ENCODE data around the gene MIGA2. TPM values are rescaled to one million over a fixed set of nuclear protein-coding genes. Genes with fewer than 3 reads are reported as not detected.

Gene MIGA2
- total RNA-seq, 1 experiment from 2014 or later, result 23.0 TPM

- no peak for ATAC-seq
- in situ Hi-C loops (cut with HindIII; ENCODE audit: low pct_unique_long_range_greater_than_20kb, low sequenced_read_pairs), result no loop called here
- H3K27ac ChIP-seq (ENCODE audit: low read length), result no peak overlapping the region
- no peak overlapping the region for H3K4me3 ChIP-seq (ENCODE audit: low read depth in 2 of 2, low read length in 2 of 2)
- no peaks in the 10 kb centered on the region for H3K9me3 ChIP-seq (ENCODE audit: control insufficient read depth, insufficient read depth, low read depth, low read length)
- CTCF ChIA-PET, result no interaction called here
- BruUV-seq (replicated peaks), result no TSS peak
- H3K4me1 ChIP-seq (ENCODE audit: control insufficient read depth, insufficient read depth, low read length), result no peaks in the 10 kb centered on the region
- POLR2A ChIA-PET, result no interaction called here
- intact Hi-C loops (cut with micrococcal nuclease; ENCODE audit: unreplicated experiment), result no loop called here
- no peak for DNase-seq (ENCODE audit: low read depth, low spot score)
- H3K27me3 ChIP-seq (ENCODE audit: control insufficient read depth, insufficient read depth, low read length), result no peaks in the 10 kb centered on the region
- no peaks in the 10 kb centered on the region for H3K36me3 ChIP-seq (ENCODE audit: control insufficient read depth, insufficient read depth, low read length)
- no peak for TF ChIP-seq REST (IDR thresholded peaks at IDR 0.05; ENCODE audit: insufficient read depth in 1 of 2, low read depth in 2 of 2, low read length in 1 of 2)
- TF ChIP-seq SIN3A (IDR thresholded peaks at IDR 0.05; ENCODE audit: borderline replicate concordance, insufficient read depth, low read depth, low read length), result no peak
- no peak for TF ChIP-seq POLR2AphosphoS5 (IDR thresholded peaks at IDR 0.05; ENCODE audit: low read depth, low read length)
- TF ChIP-seq, protein P1, sequence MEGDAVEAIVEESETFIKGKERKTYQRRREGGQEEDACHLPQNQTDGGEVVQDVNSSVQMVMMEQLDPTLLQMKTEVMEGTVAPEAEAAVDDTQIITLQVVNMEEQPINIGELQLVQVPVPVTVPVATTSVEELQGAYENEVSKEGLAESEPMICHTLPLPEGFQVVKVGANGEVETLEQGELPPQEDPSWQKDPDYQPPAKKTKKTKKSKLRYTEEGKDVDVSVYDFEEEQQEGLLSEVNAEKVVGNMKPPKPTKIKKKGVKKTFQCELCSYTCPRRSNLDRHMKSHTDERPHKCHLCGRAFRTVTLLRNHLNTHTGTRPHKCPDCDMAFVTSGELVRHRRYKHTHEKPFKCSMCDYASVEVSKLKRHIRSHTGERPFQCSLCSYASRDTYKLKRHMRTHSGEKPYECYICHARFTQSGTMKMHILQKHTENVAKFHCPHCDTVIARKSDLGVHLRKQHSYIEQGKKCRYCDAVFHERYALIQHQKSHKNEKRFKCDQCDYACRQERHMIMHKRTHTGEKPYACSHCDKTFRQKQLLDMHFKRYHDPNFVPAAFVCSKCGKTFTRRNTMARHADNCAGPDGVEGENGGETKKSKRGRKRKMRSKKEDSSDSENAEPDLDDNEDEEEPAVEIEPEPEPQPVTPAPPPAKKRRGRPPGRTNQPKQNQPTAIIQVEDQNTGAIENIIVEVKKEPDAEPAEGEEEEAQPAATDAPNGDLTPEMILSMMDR (IDR thresholded peaks at IDR 0.05), result no peak
- TF ChIP-seq TCF7L2 (IDR thresholded peaks at IDR 0.05; ENCODE audit: low read depth, low read length), result no peak
These were observed 16.2 kb downstream of the MIGA2 start for GRCh38 chr9:129052592-129052991.

- no peaks in the 10 kb centered on the region for H3K27me3 ChIP-seq (ENCODE audit: control insufficient read depth, insufficient read depth, low read length)
- H3K9me3 ChIP-seq (ENCODE audit: control insufficient read depth, insufficient read depth, low read depth, low read length), result no peaks in the 10 kb centered on the region
- ChIA-PET POLR2A (no interaction called here), CTCF (no interaction called here)
- DNase-seq (ENCODE audit: low read depth, low spot score) (no peak), ATAC-seq (no peak)
- no TSS peak for BruUV-seq (replicated peaks)
- in situ Hi-C loops (cut with HindIII; ENCODE audit: low pct_unique_long_range_greater_than_20kb, low sequenced_read_pairs), result no loop called here
- TF ChIP-seq POLR2AphosphoS5 (IDR thresholded peaks at IDR 0.05; ENCODE audit: low read depth, low read length) (no peak), REST (IDR thresholded peaks at IDR 0.05; ENCODE audit: insufficient read depth in 1 of 2, low read depth in 2 of 2, low read length in 1 of 2) (no peak)
- TF ChIP-seq, protein P1 (IDR thresholded peaks at IDR 0.05), result no peak
- H3K27ac ChIP-seq (ENCODE audit: low read length), result no peak overlapping the region
- H3K36me3 ChIP-seq (ENCODE audit: control insufficient read depth, insufficient read depth, low read length), result no peaks in the 10 kb centered on the region
- intact Hi-C loops (cut with micrococcal nuclease; ENCODE audit: unreplicated experiment), result no loop called here
- no peaks in the 10 kb centered on the region for H3K4me1 ChIP-seq (ENCODE audit: control insufficient read depth, insufficient read depth, low read length)
- H3K4me3 ChIP-seq (ENCODE audit: low read depth in 2 of 2, low read length in 2 of 2), result no peak overlapping the region
These were observed 16.6 kb downstream of the MIGA2 start for GRCh38 chr9:129053020-129053419.

All from Panc1 (cell line).